ENCODE data around the gene SFRP2.

SFRP2 gene

GRCh38 chr4:153788413-153789276 is at the start of gene SFRP2:
SFRP2 (minus strand) TSS chr4:153789083; CDS start chr4:153788835, 248 bp downstream.
- no peak within 1 kb of the TSS for H3K27ac ChIP-seq
- TF ChIP-seq ZFX (IDR thresholded peaks at IDR 0.05) (no peak), CTCF (conservative IDR thresholded peaks at IDR 0.05) (no peak)

- TF ChIP-seq ZFX (IDR thresholded peaks at IDR 0.05) (no peak), CTCF (conservative IDR thresholded peaks at IDR 0.05) (no peak)
- H3K27ac ChIP-seq, result no peak overlapping the region
These were observed 49.7 kb upstream of the SFRP2 start for GRCh38 chr4:153838564-153838963.

- no peak for TF ChIP-seq CTCF (conservative IDR thresholded peaks at IDR 0.05)
- TF ChIP-seq ZFX (IDR thresholded peaks at IDR 0.05), result no peak
- no peak overlapping the region for H3K27ac ChIP-seq
These were observed 46.0 kb upstream of the SFRP2 start for GRCh38 chr4:153834901-153835300.

GRCh38 chr4:153832720-153833287 is 43.9 kb upstream of the SFRP2 start:
- TF ChIP-seq CTCF (conservative IDR thresholded peaks at IDR 0.05) (no peak), ZFX (IDR thresholded peaks at IDR 0.05) (no peak)

GRCh38 chr4:153832054-153832453 is 43.2 kb upstream of the SFRP2 start:
- TF ChIP-seq ZFX (IDR thresholded peaks at IDR 0.05), result no peak
- no peak for TF ChIP-seq CTCF (conservative IDR thresholded peaks at IDR 0.05)
- H3K27ac ChIP-seq, result no peak overlapping the region

More at GRCh38 chr4:153832720-153833287, 43.9 kb upstream of the SFRP2 start:
- H3K27ac ChIP-seq, result no peak overlapping the region

GRCh38 chr4:153831245-153831644 is 42.4 kb upstream of the SFRP2 start:
- no peak overlapping the region for H3K27ac ChIP-seq
- no peak for TF ChIP-seq CTCF (conservative IDR thresholded peaks at IDR 0.05)
- TF ChIP-seq ZFX (IDR thresholded peaks at IDR 0.05), result no peak

- H3K27ac ChIP-seq, result no peak overlapping the region
- TF ChIP-seq ZFX (IDR thresholded peaks at IDR 0.05) (no peak), CTCF (conservative IDR thresholded peaks at IDR 0.05) (no peak)
These were observed 36.8 kb upstream of the SFRP2 start for GRCh38 chr4:153825691-153826090.
